ENCODE measurements around the gene SMCR8. TPM values are rescaled to one million over a fixed set of nuclear protein-coding genes. Genes with fewer than 3 reads are reported as not detected.

Gene SMCR8
- polyA plus RNA-seq, 3 donors = 2.4 to 24.4 (median 5.3) TPM

GRCh38 chr17:18324140-18325050, 9.3 kb downstream of the SMCR8 start:
- H3K27me3 ChIP-seq (ENCODE audit: control insufficient read depth in 2 of 2, insufficient read depth in 2 of 2, low read length in 2 of 2) = no peaks in the 10 kb centered on the region
- H3K4me3 Mint-ChIP-seq = peak overlapping the region in 1 of 2 donors; percentile 1
- intact Hi-C loops (cut with micrococcal nuclease) = no loop called here
- DNase-seq = no peak
- peak overlapping the region; percentile 21 to 73 for H3K27ac ChIP-seq (ENCODE audit: low read depth in 1 of 2, low read length in 2 of 2)
- H2AFZ ChIP-seq (ENCODE audit: insufficient read depth, low read depth, low read length, poor library complexity, severe bottlenecking) = no peak overlapping the region
- H3K27me3 Mint-ChIP-seq (ENCODE audit: low read depth in 3 of 3) = no peaks in the 10 kb centered on the region
- no peaks in the 10 kb centered on the region for H3K9me3 ChIP-seq (replicated peaks in 1 of 2; ENCODE audit: control insufficient read depth in 1 of 2, insufficient read depth in 1 of 2, low read length in 2 of 2)
- peak overlapping the region; percentile 32 for H3K9ac ChIP-seq (ENCODE audit: insufficient read depth, low read length, poor library complexity, severe bottlenecking)
- peaks cover 79 to 97% of the 10 kb centered on the region in 2 donors for H3K36me3 ChIP-seq (replicated peaks in 1 of 2; ENCODE audit: control insufficient read depth in 1 of 2, insufficient read depth in 2 of 2, low read length in 2 of 2)
- H3K27ac Mint-ChIP-seq = peak overlapping the region in 6 of 7 donors; percentile 72 to 93 (median 86)
- H3K4me3 ChIP-seq (replicated peaks in 1 of 3; ENCODE audit: low read depth in 2 of 3, low read length in 3 of 3) = no peak overlapping the region
- H3K36me3 Mint-ChIP-seq = peaks cover 75 to 91% of the 10 kb centered on the region in 2 donors
- H3K79me2 ChIP-seq (ENCODE audit: insufficient read depth, low read length) = peaks cover 93% of the 10 kb centered on the region
- WGBS (ENCODE audit: insufficient coverage) = 96% methylated on average over 25 of the region's 27 CpGs
- H3K4me2 ChIP-seq (replicated peaks; ENCODE audit: extremely low read depth, low read length, poor library complexity, severe bottlenecking) = no peak overlapping the region
- peaks cover 43% of the 10 kb centered on the region for H3K4me1 Mint-ChIP-seq
- H3K4me1 ChIP-seq (ENCODE audit: control insufficient read depth in 1 of 2, insufficient read depth in 2 of 2, low read length in 2 of 2) = peaks cover 27 to 36% of the 10 kb centered on the region in 2 donors
- no peak for TF ChIP-seq CTCF (IDR thresholded peaks at IDR 0.05)
- no peaks in the 10 kb centered on the region for H3K9me3 Mint-ChIP-seq
- peaks cover 100% of the 10 kb centered on the region for H4K20me1 ChIP-seq (ENCODE audit: insufficient read depth, low read length)

- H3K4me1 ChIP-seq (ENCODE audit: control insufficient read depth in 1 of 2, insufficient read depth in 2 of 2, low read length in 2 of 2) = peaks cover 13 to 23% of the 10 kb centered on the region in 2 donors
- H3K9ac ChIP-seq (ENCODE audit: insufficient read depth, low read length, poor library complexity, severe bottlenecking) = no peak overlapping the region
- Mint-ChIP-seq H3K36me3 (peaks cover 77 to 94% of the 10 kb centered on the region in 2 donors), H3K9me3 (no peaks in the 10 kb centered on the region), H3K27me3 (ENCODE audit: low read depth in 3 of 3) (no peaks in the 10 kb centered on the region), H3K4me1 (peaks cover 26% of the 10 kb centered on the region), H3K4me3 (no peak overlapping the region), H3K27ac (peak overlapping the region in 4 of 7 donors; percentile 14 to 77 (median 64))
- peak overlapping the region in 1 of 2 donors; percentile 73 for H3K27ac ChIP-seq (ENCODE audit: low read depth in 1 of 2, low read length in 2 of 2)
- no peaks in the 10 kb centered on the region for H3K9me3 ChIP-seq (replicated peaks in 1 of 2; ENCODE audit: control insufficient read depth in 1 of 2, insufficient read depth in 1 of 2, low read length in 2 of 2)
- intact Hi-C loops (cut with micrococcal nuclease) = no loop called here
- no peak for DNase-seq
- no peak overlapping the region for H3K4me2 ChIP-seq (replicated peaks; ENCODE audit: extremely low read depth, low read length, poor library complexity, severe bottlenecking)
- TF ChIP-seq CTCF (IDR thresholded peaks at IDR 0.05) = no peak
- peaks cover 78 to 98% of the 10 kb centered on the region in 2 donors for H3K36me3 ChIP-seq (replicated peaks in 1 of 2; ENCODE audit: control insufficient read depth in 1 of 2, insufficient read depth in 2 of 2, low read length in 2 of 2)
- no peaks in the 10 kb centered on the region for H3K27me3 ChIP-seq (ENCODE audit: control insufficient read depth in 2 of 2, insufficient read depth in 2 of 2, low read length in 2 of 2)
- H2AFZ ChIP-seq (ENCODE audit: insufficient read depth, low read depth, low read length, poor library complexity, severe bottlenecking) = no peak overlapping the region
- H3K79me2 ChIP-seq (ENCODE audit: insufficient read depth, low read length) = peaks cover 77% of the 10 kb centered on the region
- H4K20me1 ChIP-seq (ENCODE audit: insufficient read depth, low read length) = peaks cover 94% of the 10 kb centered on the region
- WGBS (ENCODE audit: insufficient coverage) = no CpG with 5 or more reads among the region's 2 CpGs
- no peak overlapping the region for H3K4me3 ChIP-seq (replicated peaks in 1 of 3; ENCODE audit: low read depth in 2 of 3, low read length in 3 of 3)
These were observed 10.9 kb downstream of the SMCR8 start for GRCh38 chr17:18326039-18326438.

Measured in CD14-positive monocyte (primary cell).